ENCODE data around the gene AGAP1. TPM values are rescaled to one million over a fixed set of nuclear protein-coding genes. Genes with fewer than 3 reads are reported as not detected.
A peak's percentile ranks its signal among the peaks of the same experiment; 100 is the strongest.

Gene AGAP1
- total RNA-seq, 2 experiments from 2014 or later: 2.4 to 4.5 TPM

DNA sequence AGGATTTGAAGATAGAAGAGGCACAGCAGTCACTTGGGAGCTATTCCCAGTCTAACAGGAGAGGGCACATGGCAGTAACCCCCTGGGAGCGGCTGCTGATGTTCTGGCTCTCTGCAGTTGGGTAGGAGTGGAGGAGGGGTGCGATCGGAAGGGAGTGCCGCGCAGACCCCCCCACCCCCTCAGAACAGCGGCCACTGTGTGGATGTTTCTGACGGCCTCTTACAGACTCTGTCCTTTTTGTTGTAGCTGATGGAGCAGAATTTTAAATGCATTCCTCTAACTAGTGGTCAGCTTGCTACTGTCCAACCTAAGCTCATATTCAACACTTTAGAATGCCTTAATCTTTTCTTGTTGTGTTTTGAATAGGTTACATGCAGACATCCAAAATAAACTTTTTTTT lies 127.9 kb downstream of the AGAP1 start:
- Mint-ChIP-seq H3K9me3 (no peaks in the 10 kb centered on the region), H3K36me3 (no peaks in the 10 kb centered on the region), H3K27me3 (peaks cover 3% of the 10 kb centered on the region), H3K4me1 (no peaks in the 10 kb centered on the region), H3K4me3 (no peak overlapping the region), H3K27ac (no peak overlapping the region)
- DNase-seq (no peak), ATAC-seq (ENCODE audit: low read depth) (no peak)
- POLR2A ChIA-PET: no interaction called here

DNA sequence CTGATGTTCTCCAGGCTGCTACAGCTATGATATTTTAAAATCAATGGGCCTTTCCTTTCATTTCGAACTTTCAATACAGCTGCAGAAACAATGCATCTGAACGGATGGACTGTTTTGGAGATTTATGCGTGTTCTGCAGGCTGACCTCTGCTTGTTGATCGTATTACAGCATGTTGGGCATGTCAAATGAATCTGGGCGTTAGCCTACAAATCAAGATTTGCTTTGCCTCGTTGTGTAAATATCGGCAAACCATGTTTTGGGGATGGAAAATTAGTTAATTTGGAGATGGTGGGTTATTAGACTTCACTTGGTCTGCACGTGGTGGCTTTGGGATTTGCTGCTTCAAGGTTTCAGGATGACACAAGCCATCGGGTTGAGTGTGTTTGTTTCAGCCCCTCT lies 129.3 kb downstream of the AGAP1 start:
- no peaks in the 10 kb centered on the region for H3K4me1 Mint-ChIP-seq
- DNase-seq (no peak), ATAC-seq (ENCODE audit: low read depth) (no peak)
- no peak overlapping the region for H3K4me3 Mint-ChIP-seq
- no peak overlapping the region for H3K27ac Mint-ChIP-seq
- POLR2A ChIA-PET: no interaction called here
- no peaks in the 10 kb centered on the region for H3K9me3 Mint-ChIP-seq
- no peaks in the 10 kb centered on the region for H3K27me3 Mint-ChIP-seq
- H3K36me3 Mint-ChIP-seq: no peaks in the 10 kb centered on the region

DNA sequence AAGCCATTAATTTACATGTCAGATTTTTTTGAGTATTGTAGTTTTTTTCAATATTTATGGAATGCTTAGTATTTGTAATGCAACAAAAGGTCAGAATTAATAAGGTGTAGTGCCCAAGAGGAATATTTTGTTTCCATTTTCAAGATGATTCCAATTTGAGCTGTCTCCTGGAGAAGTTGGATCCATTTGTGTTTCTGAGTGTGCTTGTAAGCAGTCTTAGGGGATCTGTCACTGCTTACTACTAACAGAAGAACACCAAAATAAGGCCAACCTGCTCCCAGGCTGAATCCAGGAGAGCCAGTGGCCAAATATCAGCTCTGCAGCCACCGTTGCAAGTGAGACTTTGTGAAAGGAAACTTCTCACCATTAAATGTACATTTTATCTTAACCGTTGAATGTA lies 129.9 kb downstream of the AGAP1 start:
- no peaks in the 10 kb centered on the region for H3K4me1 Mint-ChIP-seq
- DNase-seq: no peak
- no peaks in the 10 kb centered on the region for H3K27me3 Mint-ChIP-seq
- no peak overlapping the region for H3K4me3 Mint-ChIP-seq
- ATAC-seq (ENCODE audit: low read depth): no peak
- H3K27ac Mint-ChIP-seq: no peak overlapping the region
- no peaks in the 10 kb centered on the region for H3K9me3 Mint-ChIP-seq
- no peaks in the 10 kb centered on the region for H3K36me3 Mint-ChIP-seq
- POLR2A ChIA-PET: no interaction called here

DNA sequence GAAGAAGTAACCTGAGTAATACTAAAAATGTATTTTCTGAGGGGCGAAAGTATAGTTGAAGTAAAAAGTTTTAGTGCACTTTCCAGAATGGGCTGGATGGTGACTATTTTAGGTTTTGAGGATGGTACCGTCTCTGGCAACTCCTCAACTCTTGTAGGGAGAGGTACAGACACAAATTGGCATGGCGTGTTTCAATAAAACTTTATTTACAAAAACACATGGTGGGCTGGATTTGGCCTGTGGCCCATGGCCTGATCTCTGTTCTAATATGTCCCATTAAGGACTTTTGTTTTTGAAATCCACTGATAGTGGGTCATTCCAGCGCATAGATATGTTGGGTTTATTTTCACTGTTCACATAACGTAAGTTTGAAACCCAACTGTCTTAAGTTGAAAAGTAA lies 132.8 kb downstream of the AGAP1 start:
- no peak overlapping the region for H3K27ac Mint-ChIP-seq
- H3K4me3 Mint-ChIP-seq: no peak overlapping the region
- no peaks in the 10 kb centered on the region for H3K36me3 Mint-ChIP-seq
- H3K4me1 Mint-ChIP-seq: no peaks in the 10 kb centered on the region
- H3K9me3 Mint-ChIP-seq: no peaks in the 10 kb centered on the region
- no peak for DNase-seq
- H3K27me3 Mint-ChIP-seq: no peaks in the 10 kb centered on the region
- ATAC-seq (ENCODE audit: low read depth): no peak
- POLR2A ChIA-PET: no interaction called here

DNA sequence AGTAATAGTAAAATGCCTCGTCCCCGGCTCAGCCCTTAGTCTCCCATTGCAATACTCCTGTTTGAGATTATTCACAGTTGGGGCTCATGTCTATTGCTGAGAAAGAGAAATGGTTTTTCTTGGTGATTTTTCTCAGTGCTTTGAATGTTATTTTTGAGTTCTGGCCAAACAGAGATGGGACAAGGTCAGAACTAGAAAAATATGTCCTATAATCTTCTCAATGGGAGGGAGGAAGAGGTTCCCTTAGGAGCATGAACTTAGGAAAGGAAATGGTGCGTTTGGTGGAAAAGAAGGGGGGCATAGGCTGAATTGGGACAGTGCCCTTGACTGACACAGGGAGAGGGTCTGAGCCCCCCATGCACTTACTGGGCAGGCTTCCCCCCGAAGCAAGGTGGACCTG lies 133.8 kb downstream of the AGAP1 start:
- Mint-ChIP-seq H3K4me1 (no peaks in the 10 kb centered on the region), H3K4me3 (no peak overlapping the region), H3K27me3 (no peaks in the 10 kb centered on the region), H3K27ac (no peak overlapping the region), H3K36me3 (no peaks in the 10 kb centered on the region), H3K9me3 (no peaks in the 10 kb centered on the region)
- no peak for ATAC-seq (ENCODE audit: low read depth)
- no peak for DNase-seq
- POLR2A ChIA-PET: no interaction called here

DNA sequence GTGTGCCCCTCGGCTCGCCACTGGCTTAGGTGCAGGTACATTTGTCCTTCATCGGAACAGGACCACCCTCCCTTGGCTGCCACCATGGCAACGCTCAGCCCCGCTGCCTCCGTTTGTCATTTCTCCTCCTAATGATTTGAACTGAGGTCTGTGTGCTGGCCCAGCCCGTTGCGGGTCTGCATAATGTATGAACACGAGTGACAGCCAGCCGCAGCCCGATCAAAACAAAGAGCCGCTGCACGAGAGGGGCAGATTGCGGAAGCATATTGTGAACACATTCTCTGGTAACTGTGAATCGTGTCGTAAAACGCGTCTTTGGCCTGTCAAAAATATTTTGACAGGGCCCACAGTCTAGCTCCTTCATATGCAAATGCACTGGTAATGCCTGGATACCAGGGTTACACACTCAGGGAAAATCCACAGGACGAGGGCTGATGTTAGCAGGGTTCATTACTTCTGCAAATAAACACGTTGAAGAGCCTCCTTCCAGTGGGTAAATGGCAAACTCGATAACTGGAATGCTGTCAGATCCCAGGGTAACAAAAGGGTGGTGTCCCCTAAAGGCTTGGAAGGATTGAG lies 137.0 kb downstream of the AGAP1 start:
- no peaks in the 10 kb centered on the region for H3K4me1 Mint-ChIP-seq
- H3K4me3 Mint-ChIP-seq: no peak overlapping the region
- POLR2A ChIA-PET: no interaction called here
- no peaks in the 10 kb centered on the region for H3K9me3 Mint-ChIP-seq
- DNase-seq (no peak), ATAC-seq (ENCODE audit: low read depth) (no peak)
- H3K27me3 Mint-ChIP-seq: no peaks in the 10 kb centered on the region
- no peak overlapping the region for H3K27ac Mint-ChIP-seq
- no peaks in the 10 kb centered on the region for H3K36me3 Mint-ChIP-seq

DNA sequence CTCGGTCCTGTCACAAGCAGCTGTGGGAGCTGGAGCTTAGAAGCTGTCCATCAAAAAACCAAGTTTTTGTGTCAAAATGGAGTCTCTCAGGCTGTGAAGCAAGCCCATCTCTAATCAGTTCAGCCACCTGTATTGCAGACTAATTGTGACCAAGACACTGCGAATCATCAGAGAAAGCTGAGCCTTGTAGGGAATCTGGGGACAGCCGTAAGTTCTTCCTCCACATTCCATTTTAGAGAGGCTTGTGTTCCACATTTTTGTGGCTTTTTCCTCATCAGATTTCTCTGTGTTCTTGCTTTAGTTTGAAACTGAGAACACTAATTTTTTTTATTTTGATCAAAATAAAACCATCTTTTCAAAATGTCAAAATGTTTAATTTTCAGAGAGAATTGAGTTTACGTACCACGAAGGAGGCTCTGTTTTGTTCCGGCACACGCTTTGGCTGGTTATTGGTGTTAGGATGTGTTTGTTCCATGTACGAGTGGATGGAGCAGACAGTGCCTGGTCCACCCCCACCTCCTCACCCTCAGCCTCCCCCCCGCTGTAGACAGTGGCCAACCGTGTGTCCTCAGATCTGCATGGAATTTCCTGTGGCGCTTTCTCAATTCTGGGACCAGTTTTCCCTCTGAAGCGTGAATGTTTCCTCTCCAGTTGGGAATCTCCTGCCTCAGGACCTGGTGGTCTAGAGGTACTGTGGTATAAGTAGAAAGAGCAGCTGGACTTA lies 140.8 kb downstream of the AGAP1 start:
- ATAC-seq (ENCODE audit: low read depth) (no peak), DNase-seq (no peak)
- H3K27ac Mint-ChIP-seq: no peak overlapping the region
- H3K4me1 Mint-ChIP-seq: no peaks in the 10 kb centered on the region
- H3K36me3 Mint-ChIP-seq: no peaks in the 10 kb centered on the region
- no peaks in the 10 kb centered on the region for H3K27me3 Mint-ChIP-seq
- POLR2A ChIA-PET: no interaction called here
- H3K9me3 Mint-ChIP-seq: no peaks in the 10 kb centered on the region
- H3K4me3 Mint-ChIP-seq: no peak overlapping the region

DNA sequence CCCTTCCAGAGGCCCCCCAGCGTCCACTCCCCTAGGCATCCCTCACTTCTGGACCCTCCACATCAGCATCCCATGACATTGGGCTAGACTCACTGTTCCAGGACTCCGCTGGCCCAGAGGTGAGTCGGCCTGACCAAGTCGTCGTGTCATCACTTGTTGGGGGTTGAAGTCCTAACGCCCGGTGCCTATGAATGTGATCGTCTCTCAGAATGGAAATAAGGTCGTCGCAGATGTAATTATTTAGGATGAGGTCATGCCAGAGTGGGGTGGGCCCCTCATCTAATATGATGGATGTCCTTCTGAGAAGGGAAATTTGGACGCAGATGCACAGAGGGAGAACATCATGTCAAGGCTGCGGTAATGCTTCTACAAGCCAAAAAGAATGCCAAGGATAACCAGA lies 142.7 kb downstream of the AGAP1 start:
- POLR2A ChIA-PET: no interaction called here
- ATAC-seq (ENCODE audit: low read depth) (no peak), DNase-seq (no peak)
- no peaks in the 10 kb centered on the region for H3K9me3 Mint-ChIP-seq
- peaks cover 13% of the 10 kb centered on the region for H3K27me3 Mint-ChIP-seq
- no peak overlapping the region for H3K27ac Mint-ChIP-seq
- no peaks in the 10 kb centered on the region for H3K4me1 Mint-ChIP-seq
- no peaks in the 10 kb centered on the region for H3K36me3 Mint-ChIP-seq
- H3K4me3 Mint-ChIP-seq: no peak overlapping the region

DNA sequence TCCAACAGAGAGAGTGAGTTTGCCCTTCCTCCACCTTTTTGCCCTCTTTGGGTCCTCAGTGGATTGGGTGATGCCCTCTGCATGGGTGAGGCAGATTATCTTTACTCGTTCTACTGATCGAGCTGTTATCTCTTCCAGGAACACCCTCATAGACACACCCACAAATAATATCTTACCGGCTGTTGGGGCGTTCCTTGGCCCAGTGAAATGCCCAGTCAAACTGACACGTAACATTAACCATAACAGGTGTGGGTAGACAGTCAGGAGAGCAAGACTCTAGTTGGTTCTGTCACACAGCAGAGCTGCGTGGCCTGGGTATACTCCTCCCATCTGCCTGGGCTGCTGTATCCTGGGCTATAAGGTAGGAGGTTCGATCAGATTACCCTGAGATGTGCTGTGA lies 144.1 kb downstream of the AGAP1 start:
- POLR2A ChIA-PET: no interaction called here
- Mint-ChIP-seq H3K36me3 (no peaks in the 10 kb centered on the region), H3K4me3 (no peak overlapping the region), H3K27me3 (peaks cover 17% of the 10 kb centered on the region), H3K4me1 (no peaks in the 10 kb centered on the region), H3K27ac (no peak overlapping the region), H3K9me3 (no peaks in the 10 kb centered on the region)
- no peak for ATAC-seq (ENCODE audit: low read depth)
- DNase-seq: no peak

DNA sequence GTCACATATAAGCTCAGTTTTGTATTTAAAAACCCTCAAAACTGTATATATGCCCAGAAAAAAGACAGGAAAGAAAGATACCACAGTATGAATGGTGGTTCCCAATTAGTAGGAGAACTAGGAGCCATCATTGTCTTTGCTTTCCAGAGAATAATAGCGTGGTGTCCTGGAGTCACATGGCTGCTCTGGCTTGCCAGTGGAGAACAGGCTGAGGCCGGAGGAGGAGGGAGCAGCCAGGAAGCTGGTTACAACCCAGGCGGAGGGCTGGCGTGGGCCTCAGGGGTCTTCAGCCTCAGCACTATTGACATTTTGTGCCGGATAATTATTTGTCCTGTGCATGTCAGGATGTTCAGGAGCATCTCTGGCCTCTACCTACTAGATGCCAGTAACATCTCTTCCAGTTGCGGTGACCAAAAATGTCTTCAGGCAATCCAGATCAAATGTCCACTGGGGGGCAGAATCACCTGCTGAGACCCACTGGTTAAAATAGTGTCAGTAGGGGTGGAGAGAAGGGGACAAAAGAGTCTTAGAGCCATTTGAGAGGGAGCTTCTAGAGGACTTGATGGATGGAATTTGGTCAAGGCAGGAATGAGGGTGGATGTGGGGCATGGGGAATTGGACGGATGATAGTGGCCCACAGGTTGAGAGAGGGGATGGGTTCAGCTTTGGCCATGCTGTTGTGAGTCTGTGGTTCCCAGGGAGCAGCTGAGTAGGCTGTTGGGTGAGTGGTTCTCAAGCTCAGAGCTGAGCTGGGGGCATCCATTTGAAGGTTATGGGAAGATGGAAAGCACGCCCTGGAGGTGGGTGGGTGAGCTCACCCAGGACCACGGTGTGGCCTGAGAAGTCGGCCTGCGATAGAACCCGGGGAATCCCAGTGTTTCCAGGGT lies 144.9 kb downstream of the AGAP1 start:
- ATAC-seq (ENCODE audit: low read depth): no peak
- Mint-ChIP-seq H3K27me3 (peaks cover 17% of the 10 kb centered on the region), H3K27ac (peak overlapping the region; percentile 46), H3K4me3 (no peak overlapping the region), H3K9me3 (no peaks in the 10 kb centered on the region), H3K36me3 (no peaks in the 10 kb centered on the region), H3K4me1 (no peaks in the 10 kb centered on the region)
- no peak for DNase-seq
- POLR2A ChIA-PET: interaction anchor here (0.6 kb wide), 1 partner anchor 108 kb away, joined by 5 read pairs; no protein-coding TSS in a partner anchor

DNA sequence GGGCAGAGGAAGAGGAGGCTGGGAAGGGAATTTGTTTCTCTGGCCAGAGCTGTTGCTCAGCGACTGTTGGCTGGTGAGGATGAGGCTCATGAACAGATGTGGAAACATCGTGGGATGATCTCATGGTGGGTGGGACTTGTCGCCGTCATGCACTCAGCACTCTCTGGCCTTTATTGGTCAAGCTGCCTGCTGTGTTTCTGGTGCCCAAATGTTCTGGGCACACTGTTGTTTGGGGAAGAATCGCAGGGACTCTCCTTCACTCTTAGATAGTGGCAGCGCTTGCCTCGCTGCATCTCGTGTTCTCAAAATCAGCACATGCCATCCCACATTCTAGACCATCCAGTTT lies 145.6 kb downstream of the AGAP1 start:
- POLR2A ChIA-PET: no interaction called here
- H3K4me1 Mint-ChIP-seq: no peaks in the 10 kb centered on the region
- H3K36me3 Mint-ChIP-seq: no peaks in the 10 kb centered on the region
- no peak for ATAC-seq (ENCODE audit: low read depth)
- no peaks in the 10 kb centered on the region for H3K9me3 Mint-ChIP-seq
- H3K4me3 Mint-ChIP-seq: no peak overlapping the region
- no peak for DNase-seq
- no peak overlapping the region for H3K27ac Mint-ChIP-seq
- peaks cover 17% of the 10 kb centered on the region for H3K27me3 Mint-ChIP-seq

DNA sequence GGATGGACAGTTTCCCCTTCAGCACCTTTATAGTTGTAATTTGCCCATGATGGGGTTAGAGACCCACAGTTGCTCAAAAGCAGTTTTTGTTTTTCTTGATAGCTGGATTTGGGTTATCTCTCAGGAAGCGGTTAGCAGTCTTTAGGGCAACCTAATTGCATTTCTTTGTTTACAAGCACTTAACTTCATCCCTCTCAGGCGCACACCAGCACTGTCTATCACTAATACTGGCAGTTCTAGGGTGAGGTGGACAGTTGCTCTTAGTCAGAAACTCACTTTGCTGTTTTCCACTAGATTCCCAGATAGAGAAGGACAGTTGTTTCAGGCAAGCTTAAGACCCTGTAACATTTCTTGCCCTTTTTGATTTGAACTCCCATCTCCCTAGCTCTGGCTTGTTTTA lies 146.0 kb downstream of the AGAP1 start:
- no peak overlapping the region for H3K4me3 Mint-ChIP-seq
- DNase-seq: no peak
- POLR2A ChIA-PET: no interaction called here

DNA sequence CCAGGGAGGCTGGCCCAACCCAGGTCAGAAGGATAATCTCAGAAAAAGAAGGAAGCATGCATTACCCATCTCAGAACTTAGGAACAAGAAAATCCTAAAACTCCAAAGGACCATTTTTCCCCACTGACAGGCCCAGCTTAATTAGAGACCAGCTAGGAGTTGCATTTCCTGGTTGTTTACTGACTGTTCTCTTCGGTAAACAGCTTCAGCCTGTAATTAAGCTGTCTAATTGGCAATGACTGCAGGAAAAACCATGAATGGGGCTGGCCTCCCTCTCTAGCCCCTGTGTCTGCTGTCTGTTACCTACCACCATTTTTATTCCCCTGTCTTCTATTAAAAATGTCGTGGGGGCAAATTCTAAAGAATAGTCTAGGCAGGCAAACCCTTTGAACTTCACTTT lies 146.5 kb downstream of the AGAP1 start:
- DNase-seq (no peak), ATAC-seq (ENCODE audit: low read depth) (no peak)
- POLR2A ChIA-PET: no interaction called here
- Mint-ChIP-seq H3K27me3 (peaks cover 17% of the 10 kb centered on the region), H3K4me3 (no peak overlapping the region), H3K27ac (no peak overlapping the region), H3K9me3 (no peaks in the 10 kb centered on the region), H3K4me1 (no peaks in the 10 kb centered on the region), H3K36me3 (no peaks in the 10 kb centered on the region)

More for the DNA sequence above, 146.0 kb downstream of the AGAP1 start:
- Mint-ChIP-seq H3K27ac (no peak overlapping the region), H3K36me3 (no peaks in the 10 kb centered on the region), H3K9me3 (no peaks in the 10 kb centered on the region), H3K4me1 (no peaks in the 10 kb centered on the region), H3K27me3 (peaks cover 17% of the 10 kb centered on the region)
- no peak for ATAC-seq (ENCODE audit: low read depth)
